ENCODE measurements around the gene MTOR.

The MTOR gene

GRCh38 chr1:11129649-11130390, 132.5 kb downstream of the MTOR start:
- peaks cover 6% of the 10 kb centered on the region; the same call in 1 of the 2 replicates for H3K36me3 ChIP-seq (ENCODE audit: insufficient read depth)

GRCh38 chr1:11126569-11126968, 135.8 kb downstream of the MTOR start:
- H3K4me2 ChIP-seq, result no peak overlapping the region
- H3K27me3 ChIP-seq (ENCODE audit: insufficient read depth, low read depth), result no peaks in the 10 kb centered on the region
- no peaks in the 10 kb centered on the region for H3K4me1 ChIP-seq (ENCODE audit: low read depth, poor library complexity, severe bottlenecking)
- no peak for TF ChIP-seq CTCF (conservative IDR thresholded peaks at IDR 0.05; ENCODE audit: low read depth, low read length)
- H3K9ac ChIP-seq, result no peak overlapping the region
- H3K27ac ChIP-seq, result no peak overlapping the region
- peaks cover 10% of the 10 kb centered on the region; the same call in 1 of the 2 replicates for H3K36me3 ChIP-seq (ENCODE audit: insufficient read depth)
- no peak overlapping the region for H3K4me3 ChIP-seq (IDR thresholded peaks at IDR 0.05; ENCODE audit: insufficient read depth, low read depth, low read length)
- no peak overlapping the region for H2AFZ ChIP-seq (ENCODE audit: low read depth)
- no peaks in the 10 kb centered on the region for H4K20me1 ChIP-seq (ENCODE audit: insufficient read depth)
- H3K79me2 ChIP-seq (ENCODE audit: insufficient read depth, low read depth), result no peaks in the 10 kb centered on the region

More at GRCh38 chr1:11129649-11130390, 132.5 kb downstream of the MTOR start:
- no peaks in the 10 kb centered on the region for H4K20me1 ChIP-seq (ENCODE audit: insufficient read depth)
- no peak overlapping the region for H3K9ac ChIP-seq
- H2AFZ ChIP-seq (ENCODE audit: low read depth), result no peak overlapping the region
- H3K4me3 ChIP-seq (IDR thresholded peaks at IDR 0.05; ENCODE audit: insufficient read depth, low read depth, low read length), result no peak overlapping the region
- no peak overlapping the region for H3K27ac ChIP-seq
- H3K4me2 ChIP-seq, result no peak overlapping the region
- H3K79me2 ChIP-seq (ENCODE audit: insufficient read depth, low read depth), result no peaks in the 10 kb centered on the region
- H3K27me3 ChIP-seq (ENCODE audit: insufficient read depth, low read depth), result no peaks in the 10 kb centered on the region
- H3K4me1 ChIP-seq (ENCODE audit: low read depth, poor library complexity, severe bottlenecking), result no peaks in the 10 kb centered on the region
- no peak for TF ChIP-seq CTCF (conservative IDR thresholded peaks at IDR 0.05; ENCODE audit: low read depth, low read length)

GRCh38 chr1:11125931-11126330, 136.4 kb downstream of the MTOR start:
- H3K9ac ChIP-seq, result no peak overlapping the region
- H4K20me1 ChIP-seq (ENCODE audit: insufficient read depth), result no peaks in the 10 kb centered on the region
- H3K27me3 ChIP-seq (ENCODE audit: insufficient read depth, low read depth), result no peaks in the 10 kb centered on the region
- no peak overlapping the region for H2AFZ ChIP-seq (ENCODE audit: low read depth)
- no peak overlapping the region for H3K27ac ChIP-seq
- no peak for TF ChIP-seq CTCF (conservative IDR thresholded peaks at IDR 0.05; ENCODE audit: low read depth, low read length)
- H3K36me3 ChIP-seq (ENCODE audit: insufficient read depth), result peaks cover 10% of the 10 kb centered on the region; the same call in 1 of the 2 replicates
- no peaks in the 10 kb centered on the region for H3K79me2 ChIP-seq (ENCODE audit: insufficient read depth, low read depth)
- no peak overlapping the region for H3K4me2 ChIP-seq
- no peak overlapping the region for H3K4me3 ChIP-seq (IDR thresholded peaks at IDR 0.05; ENCODE audit: insufficient read depth, low read depth, low read length)
- H3K4me1 ChIP-seq (ENCODE audit: low read depth, poor library complexity, severe bottlenecking), result no peaks in the 10 kb centered on the region

GRCh38 chr1:11124965-11125364, 137.4 kb downstream of the MTOR start:
- Histone ChIP-seq H4K20me1 (ENCODE audit: insufficient read depth) (no peaks in the 10 kb centered on the region), H3K4me3 (IDR thresholded peaks at IDR 0.05; ENCODE audit: insufficient read depth, low read depth, low read length) (no peak overlapping the region), H3K4me1 (ENCODE audit: low read depth, poor library complexity, severe bottlenecking) (no peaks in the 10 kb centered on the region), H3K9ac (no peak overlapping the region), H3K4me2 (no peak overlapping the region), H3K27ac (no peak overlapping the region), H3K79me2 (ENCODE audit: insufficient read depth, low read depth) (no peaks in the 10 kb centered on the region), H3K27me3 (ENCODE audit: insufficient read depth, low read depth) (no peaks in the 10 kb centered on the region), H3K36me3 (ENCODE audit: insufficient read depth) (peaks cover 10% of the 10 kb centered on the region; the same call in 1 of the 2 replicates), H2AFZ (ENCODE audit: low read depth) (no peak overlapping the region)
- TF ChIP-seq CTCF (conservative IDR thresholded peaks at IDR 0.05; ENCODE audit: low read depth, low read length), result no peak

Data from KMS-11 (cell line).